Large intestine (tissue), 3 donors: ENCODE data around the gene DSTYK. TPM values are rescaled to one million over a fixed set of nuclear protein-coding genes. Genes with fewer than 3 reads are reported as not detected.
"Not testable (repeated sequence)": the region's sequence is repeated elsewhere in the genome, so short reads cannot be mapped to it uniquely, and the experiment has no call there.

ENCODE experiments used
- DNase-seq, 2 donors: peaks; one replicate each; pipeline versions ENCODE4 v3.0.0 to v3.0.0-alpha.2; 2013
- H3K27ac ChIP-seq: one replicate; pipeline ENCODE4 v1.5.1; 2013; ENCODE audit warnings: low read length
- H3K27me3 ChIP-seq: 2 replicates; pipeline ENCODE4 v1.6.1; 2013; ENCODE audit warnings: low read length; ENCODE audit not compliant: control insufficient read depth, insufficient read depth
- H3K36me3 ChIP-seq: 2 replicates; pipeline ENCODE4 v1.6.1; 2013; ENCODE audit warnings: low read length; ENCODE audit not compliant: control insufficient read depth, insufficient read depth
- H3K4me1 ChIP-seq: one replicate; pipeline ENCODE4 v1.6.1; 2013; ENCODE audit warnings: low read length; ENCODE audit not compliant: control insufficient read depth, insufficient read depth
- H3K4me3 ChIP-seq: one replicate; pipeline ENCODE4 v1.5.1; 2013; ENCODE audit warnings: low read length
- H3K9me3 ChIP-seq: one replicate; pipeline ENCODE4 v1.6.1; 2013; ENCODE audit warnings: mild to moderate bottlenecking, low read depth, low read length, moderate library complexity; ENCODE audit not compliant: control insufficient read depth
- WGBS: methylation state at CpG from one replicate; pipeline ENCODE4 v1.1.5; 2013; ENCODE audit warnings: low lambda C conversion rate; ENCODE audit not compliant: insufficient coverage; 5-methylcytosine and 5-hydroxymethylcytosine counted together
- polyA plus RNA-seq: library from polyadenylated mRNA; unstranded; fragments of 120-200 nt; gene quantifications from one replicate; pipeline ENCODE4 v1.2.1, GENCODE V29; 2013

Gene DSTYK
- polyA plus RNA-seq, 1 donor, result 6.0 TPM

DNA sequence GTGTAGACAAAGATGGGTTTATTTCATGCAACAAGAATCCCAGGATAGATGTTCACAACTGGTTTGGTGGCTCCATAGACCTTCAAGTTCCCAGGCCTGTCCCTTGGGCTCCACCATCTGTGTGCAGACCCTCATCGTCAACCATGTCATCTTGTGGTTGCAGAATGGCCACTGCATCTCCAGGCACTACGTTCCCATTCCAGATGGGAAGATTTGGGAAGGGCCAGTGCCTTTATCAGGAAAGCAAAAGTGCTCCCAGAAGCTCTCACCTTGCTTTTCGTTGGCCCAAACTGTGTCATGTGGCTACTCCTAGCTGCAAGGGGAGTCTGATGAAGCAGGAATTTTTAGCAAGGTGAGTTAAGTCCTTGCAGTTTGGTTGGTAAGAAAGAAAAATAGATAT is 29.1 kb upstream of the DSTYK start:
- peaks cover 2% of the 10 kb centered on the region for H3K27me3 ChIP-seq
- H3K4me1 ChIP-seq, result peaks cover 5% of the 10 kb centered on the region
- no peak overlapping the region for H3K27ac ChIP-seq
- no peak for DNase-seq
- WGBS, result 57% methylated on average over 1 of the region's 3 CpGs
- H3K9me3 ChIP-seq, result no peaks in the 10 kb centered on the region
- H3K4me3 ChIP-seq, result no peak overlapping the region
- H3K36me3 ChIP-seq, result no peaks in the 10 kb centered on the region

DNA sequence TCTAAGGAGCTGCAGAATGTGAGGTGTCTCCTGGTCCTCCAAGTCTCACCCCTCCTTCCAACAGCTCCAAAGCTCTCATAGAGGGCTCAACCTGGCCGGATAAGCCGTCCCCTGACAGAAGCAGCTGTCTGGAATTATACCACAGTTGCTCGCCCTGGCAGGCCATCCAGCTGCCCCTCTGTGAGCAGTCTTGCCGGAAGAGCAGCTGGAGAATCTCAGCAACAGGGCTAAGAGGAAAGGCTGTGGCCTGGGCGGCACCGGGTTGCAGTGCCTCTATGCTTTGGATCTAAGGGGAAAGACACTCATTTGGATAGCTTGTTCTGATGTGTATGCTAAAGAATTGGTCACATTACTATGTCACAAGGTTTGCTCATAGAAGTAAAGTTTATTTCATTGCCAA is 28.6 kb upstream of the DSTYK start:
- H3K9me3 ChIP-seq, result no peaks in the 10 kb centered on the region
- no peaks in the 10 kb centered on the region for H3K36me3 ChIP-seq
- H3K27ac ChIP-seq, result no peak overlapping the region
- H3K4me1 ChIP-seq, result peaks cover 5% of the 10 kb centered on the region
- H3K27me3 ChIP-seq, result peaks cover 2% of the 10 kb centered on the region
- no peak overlapping the region for H3K4me3 ChIP-seq
- no peak for DNase-seq
- 80% methylated on average over 1 of the region's 6 CpGs for WGBS

GRCh38 chr1:205239078-205239477 is 27.6 kb upstream of the DSTYK start:
- 93% methylated on average over 3 of the region's 3 CpGs for WGBS
- Histone ChIP-seq H3K4me1 (no peaks in the 10 kb centered on the region), H3K27me3 (peaks cover 2% of the 10 kb centered on the region), H3K27ac (no peak overlapping the region), H3K9me3 (no peaks in the 10 kb centered on the region), H3K4me3 (no peak overlapping the region), H3K36me3 (no peaks in the 10 kb centered on the region)
- no peak for DNase-seq

- Histone ChIP-seq H3K4me1 (no peaks in the 10 kb centered on the region), H3K4me3 (no peak overlapping the region), H3K27ac (no peak overlapping the region), H3K36me3 (no peaks in the 10 kb centered on the region), H3K27me3 (peaks cover 2% of the 10 kb centered on the region), H3K9me3 (no peaks in the 10 kb centered on the region)
- no CpG with 5 or more reads among the region's 12 CpGs for WGBS
- DNase-seq, result no peak
Observed at GRCh38 chr1:205237526-205238484, 26.3 kb upstream of the DSTYK start.

GRCh38 chr1:205236951-205237475 is 25.5 kb upstream of the DSTYK start:
- H3K27ac ChIP-seq, result no peak overlapping the region
- no peaks in the 10 kb centered on the region for H3K36me3 ChIP-seq
- no peaks in the 10 kb centered on the region for H3K4me1 ChIP-seq
- peaks cover 2% of the 10 kb centered on the region for H3K27me3 ChIP-seq
- WGBS, result 100% methylated on average over 1 of the region's 4 CpGs
- no peaks in the 10 kb centered on the region for H3K9me3 ChIP-seq
- DNase-seq, result no peak
- no peak overlapping the region for H3K4me3 ChIP-seq

- H3K9me3 ChIP-seq, result no peaks in the 10 kb centered on the region
- H3K4me1 ChIP-seq, result no peaks in the 10 kb centered on the region
- no peak overlapping the region for H3K27ac ChIP-seq
- H3K36me3 ChIP-seq, result no peaks in the 10 kb centered on the region
- H3K27me3 ChIP-seq, result peaks cover 2% of the 10 kb centered on the region
- 85% methylated on average over 4 of the region's 8 CpGs for WGBS
- no peak for DNase-seq
- no peak overlapping the region for H3K4me3 ChIP-seq
Observed at GRCh38 chr1:205236526-205236925, 25.0 kb upstream of the DSTYK start.

DNA sequence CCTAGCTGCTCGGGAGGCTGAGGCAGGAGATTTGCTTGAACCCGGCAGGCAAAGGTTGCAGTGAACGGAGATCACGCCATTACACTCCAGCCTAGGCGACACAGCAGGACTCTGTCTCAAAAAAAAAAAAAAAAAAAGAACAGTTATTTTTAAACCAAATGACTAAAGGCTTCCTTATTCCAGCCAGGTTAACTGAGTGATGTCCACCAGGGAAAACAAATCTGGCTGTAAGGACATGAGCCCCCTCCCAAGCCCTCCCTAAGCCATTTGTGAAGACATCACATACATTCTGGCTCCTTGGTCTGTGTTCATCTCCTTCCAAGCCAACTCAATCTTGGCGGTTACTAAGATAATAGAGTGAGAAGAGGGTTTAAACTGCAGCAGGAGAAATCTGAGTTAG is 24.4 kb upstream of the DSTYK start:
- Histone ChIP-seq H3K27ac (no peak overlapping the region), H3K4me3 (no peak overlapping the region), H3K27me3 (peaks cover 2% of the 10 kb centered on the region), H3K9me3 (no peaks in the 10 kb centered on the region), H3K4me1 (no peaks in the 10 kb centered on the region), H3K36me3 (no peaks in the 10 kb centered on the region)
- no CpG with 5 or more reads among the region's 6 CpGs for WGBS
- DNase-seq, result no peak

DNA sequence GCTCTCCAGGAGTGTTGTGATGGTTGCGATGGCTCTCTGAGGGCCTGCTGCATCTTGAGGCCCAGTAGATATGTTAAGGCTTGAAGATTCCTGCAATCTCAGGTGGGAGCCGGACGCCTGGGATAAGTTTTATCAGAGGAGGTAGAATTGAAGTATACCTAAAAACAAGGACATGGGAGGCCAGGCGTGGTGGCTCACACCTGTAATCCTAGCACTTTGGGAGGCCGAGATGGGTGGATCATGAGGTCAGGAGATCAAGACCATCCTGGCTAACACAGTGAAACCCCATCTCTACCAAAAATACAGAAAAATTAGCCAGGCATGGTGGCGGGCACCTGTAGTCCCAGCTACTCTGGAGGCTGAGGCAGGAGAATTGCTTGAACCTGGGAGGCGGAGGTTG is 22.5 kb upstream of the DSTYK start:
- H3K4me3 ChIP-seq, H3K27ac ChIP-seq, H3K36me3 ChIP-seq, H3K4me1 ChIP-seq, DNase-seq, H3K9me3 ChIP-seq: not testable (repeated sequence)
- WGBS, result no CpG with 5 or more reads among the region's 7 CpGs
- H3K27me3 ChIP-seq, result peaks cover 12% of the 10 kb centered on the region

GRCh38 chr1:205232945-205233397 is 21.5 kb upstream of the DSTYK start:
- Histone ChIP-seq H3K9me3 (no peaks in the 10 kb centered on the region), H3K27me3 (peaks cover 22% of the 10 kb centered on the region), H3K4me1 (peaks cover 13% of the 10 kb centered on the region), H3K27ac (no peak overlapping the region), H3K36me3 (no peaks in the 10 kb centered on the region), H3K4me3 (no peak overlapping the region)
- DNase-seq, result no peak
- WGBS, result 100% methylated on average over 2 of the region's 3 CpGs

DNA sequence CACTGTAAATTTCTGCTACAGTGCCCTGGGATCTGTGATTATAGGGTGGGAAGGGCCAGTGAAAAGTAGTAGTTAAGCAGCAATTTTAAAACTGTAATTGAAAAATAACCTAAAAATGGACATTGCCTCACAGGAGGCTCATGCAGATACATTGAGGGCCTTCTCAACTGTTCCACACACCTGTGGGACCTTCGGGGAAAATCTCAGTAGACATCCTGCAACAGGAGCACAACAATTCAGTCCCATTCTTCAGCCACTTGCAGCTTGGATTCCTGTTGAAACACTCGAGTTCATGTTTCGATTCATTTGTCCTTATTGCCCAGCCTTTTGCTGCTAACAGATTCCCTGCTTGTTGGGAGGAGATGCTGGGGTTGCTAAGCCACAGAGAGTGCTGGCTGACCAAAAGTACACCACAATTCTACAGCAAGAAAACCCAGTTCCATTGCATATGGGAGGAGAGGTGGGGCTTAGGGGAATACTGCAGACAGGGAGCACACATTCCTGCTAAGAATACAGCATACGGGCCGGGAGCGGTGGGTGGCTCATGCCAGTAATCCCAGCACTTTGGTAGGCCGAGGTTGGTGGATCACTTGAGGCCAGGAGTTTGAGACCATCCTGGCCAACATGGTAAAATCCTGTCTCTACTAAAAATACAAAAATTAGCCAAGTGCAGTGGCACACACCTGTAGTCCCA is 20.8 kb upstream of the DSTYK start:
- no peak for DNase-seq
- Histone ChIP-seq H3K4me3 (no peak overlapping the region), H3K9me3 (no peaks in the 10 kb centered on the region), H3K27me3 (peaks cover 26% of the 10 kb centered on the region), H3K36me3 (no peaks in the 10 kb centered on the region), H3K27ac (no peak overlapping the region), H3K4me1 (peaks cover 16% of the 10 kb centered on the region)
- no CpG with 5 or more reads among the region's 7 CpGs for WGBS
